ENCODE measurements around the gene ZSWIM6.

Gene ZSWIM6

GRCh38 chr5:61465496-61465895 lies 133.4 kb downstream of the ZSWIM6 start:
- no peak overlapping the region for H3K27ac ChIP-seq
- no peak for TF ChIP-seq ZFX (IDR thresholded peaks at IDR 0.05)
- TF ChIP-seq, protein P1, sequence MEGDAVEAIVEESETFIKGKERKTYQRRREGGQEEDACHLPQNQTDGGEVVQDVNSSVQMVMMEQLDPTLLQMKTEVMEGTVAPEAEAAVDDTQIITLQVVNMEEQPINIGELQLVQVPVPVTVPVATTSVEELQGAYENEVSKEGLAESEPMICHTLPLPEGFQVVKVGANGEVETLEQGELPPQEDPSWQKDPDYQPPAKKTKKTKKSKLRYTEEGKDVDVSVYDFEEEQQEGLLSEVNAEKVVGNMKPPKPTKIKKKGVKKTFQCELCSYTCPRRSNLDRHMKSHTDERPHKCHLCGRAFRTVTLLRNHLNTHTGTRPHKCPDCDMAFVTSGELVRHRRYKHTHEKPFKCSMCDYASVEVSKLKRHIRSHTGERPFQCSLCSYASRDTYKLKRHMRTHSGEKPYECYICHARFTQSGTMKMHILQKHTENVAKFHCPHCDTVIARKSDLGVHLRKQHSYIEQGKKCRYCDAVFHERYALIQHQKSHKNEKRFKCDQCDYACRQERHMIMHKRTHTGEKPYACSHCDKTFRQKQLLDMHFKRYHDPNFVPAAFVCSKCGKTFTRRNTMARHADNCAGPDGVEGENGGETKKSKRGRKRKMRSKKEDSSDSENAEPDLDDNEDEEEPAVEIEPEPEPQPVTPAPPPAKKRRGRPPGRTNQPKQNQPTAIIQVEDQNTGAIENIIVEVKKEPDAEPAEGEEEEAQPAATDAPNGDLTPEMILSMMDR (conservative IDR thresholded peaks at IDR 0.05) = no peak

DNA sequence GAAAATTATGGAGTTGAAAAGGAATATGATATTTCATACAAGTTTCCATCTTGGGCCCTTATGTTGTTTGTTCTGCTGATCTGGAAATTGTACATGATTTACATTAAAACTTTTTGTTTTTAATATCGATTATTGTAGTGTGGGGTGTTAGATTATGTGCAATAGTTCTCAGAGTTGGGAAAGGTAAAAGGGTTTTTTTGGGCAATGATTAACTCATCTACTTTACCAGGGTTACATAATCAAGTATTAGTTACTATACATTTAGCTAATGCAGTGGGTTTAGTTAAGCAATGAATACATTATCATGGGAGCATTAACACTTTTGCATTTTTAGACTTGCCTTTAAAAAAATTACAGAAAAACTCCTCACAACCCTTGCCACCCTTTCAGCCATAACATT lies 134.0 kb downstream of the ZSWIM6 start:
- TF ChIP-seq ZFX (IDR thresholded peaks at IDR 0.05) = no peak
- TF ChIP-seq, protein P1 (conservative IDR thresholded peaks at IDR 0.05) = no peak
- H3K27ac ChIP-seq = no peak overlapping the region

DNA sequence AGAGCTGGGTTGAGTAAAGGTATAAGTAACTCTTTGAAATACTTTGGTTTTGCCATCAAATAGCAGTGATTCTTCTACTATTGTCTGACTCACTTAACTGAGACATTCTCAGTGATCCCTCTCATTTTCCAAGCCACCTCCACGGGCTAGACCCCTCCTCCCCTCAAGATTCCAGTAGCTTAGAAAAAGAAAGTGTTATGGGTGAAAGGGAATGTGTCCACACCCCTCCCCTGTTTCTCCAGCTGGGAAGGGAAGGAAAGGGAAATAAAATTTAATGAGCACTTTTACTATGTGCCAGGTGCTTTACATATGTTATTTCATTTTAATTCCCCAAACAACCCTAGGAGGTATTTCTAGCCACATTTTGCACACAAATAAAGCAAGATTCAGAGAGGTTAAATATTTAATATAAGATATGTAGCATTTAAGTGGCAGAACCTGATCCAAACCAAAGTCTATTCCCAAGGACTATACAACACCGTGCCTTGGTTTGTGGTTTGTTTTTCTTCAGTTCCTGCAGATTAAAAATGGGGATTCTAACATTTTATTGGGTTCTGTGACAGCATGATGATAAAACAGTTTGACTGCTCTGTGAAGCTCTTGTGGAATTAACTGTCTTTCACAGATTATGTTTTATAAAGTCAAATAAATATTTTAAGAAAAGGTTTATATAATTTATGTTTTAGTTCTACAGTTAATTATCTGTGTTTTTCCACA lies 135.9 kb downstream of the ZSWIM6 start:
- no peak overlapping the region for H3K27ac ChIP-seq
- TF ChIP-seq, protein P1 (conservative IDR thresholded peaks at IDR 0.05) = no peak
- no peak for TF ChIP-seq ZFX (IDR thresholded peaks at IDR 0.05)

DNA sequence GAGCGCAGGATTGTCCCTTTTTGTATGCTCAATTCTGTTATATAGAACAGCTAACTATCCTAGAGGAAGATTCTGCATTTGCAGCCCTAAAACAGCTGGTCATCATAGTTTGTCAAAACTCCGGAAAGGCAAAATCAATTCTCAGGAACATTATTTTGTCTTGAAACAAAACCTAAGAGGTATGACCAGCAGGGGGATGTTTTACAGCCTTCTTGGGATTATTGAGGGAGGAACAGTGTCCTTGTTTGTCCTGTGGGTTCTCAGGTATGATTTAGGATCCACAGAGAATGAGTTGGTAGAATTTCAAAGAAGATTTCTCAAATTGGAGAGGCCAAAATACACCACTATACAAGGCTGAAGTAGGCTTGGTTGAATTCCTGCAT lies 136.4 kb downstream of the ZSWIM6 start:
- TF ChIP-seq ZFX (IDR thresholded peaks at IDR 0.05) = no peak
- TF ChIP-seq, protein P1 (conservative IDR thresholded peaks at IDR 0.05) = peak; percentile 40
- no peak overlapping the region for H3K27ac ChIP-seq

DNA sequence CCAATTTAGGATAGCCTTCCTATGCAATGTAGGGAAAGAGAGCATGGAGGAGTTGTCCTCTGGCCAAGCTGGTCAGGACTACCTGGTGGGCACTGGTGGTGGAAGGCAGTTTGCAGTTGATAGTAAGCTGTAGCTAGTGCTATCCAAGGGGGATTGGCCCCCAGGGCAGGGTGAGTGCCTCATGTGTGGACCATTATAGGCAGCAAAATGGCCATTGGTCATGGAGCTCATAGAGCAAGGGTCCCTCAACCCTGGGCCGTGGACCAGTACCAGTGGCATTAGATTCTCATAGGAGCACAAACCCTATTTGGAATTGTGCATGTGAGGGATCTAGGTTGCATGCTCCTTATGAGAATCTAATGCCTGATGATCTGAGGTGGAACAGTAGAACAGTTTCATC lies 139.3 kb downstream of the ZSWIM6 start:
- H3K27ac ChIP-seq = no peak overlapping the region
- TF ChIP-seq, protein P1 (conservative IDR thresholded peaks at IDR 0.05) = no peak
- TF ChIP-seq ZFX (IDR thresholded peaks at IDR 0.05) = no peak

- H3K27ac ChIP-seq = no peak overlapping the region
- TF ChIP-seq ZFX (IDR thresholded peaks at IDR 0.05) = no peak
- TF ChIP-seq, protein P1 (conservative IDR thresholded peaks at IDR 0.05) = no peak
These were observed 140.3 kb downstream of the ZSWIM6 start for GRCh38 chr5:61472172-61472958.

DNA sequence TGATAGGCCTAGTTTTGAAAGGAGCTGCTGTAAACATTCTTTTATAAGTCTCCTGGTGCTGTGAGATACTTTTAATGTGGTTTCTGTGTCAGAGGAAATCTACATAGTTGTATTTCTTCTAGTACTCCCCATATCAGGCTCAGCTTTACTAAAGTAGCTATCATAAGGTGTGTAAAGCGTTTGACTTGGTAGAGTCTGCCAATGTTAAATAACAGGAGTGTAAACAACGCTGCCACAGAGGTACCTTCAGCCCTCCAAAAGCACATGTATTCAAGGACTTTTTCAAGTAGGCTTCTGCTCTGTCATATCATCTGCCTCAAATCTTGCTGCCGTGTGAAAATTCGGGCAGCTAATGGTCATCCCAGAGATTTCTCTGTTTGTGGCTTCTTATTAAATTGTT lies 142.7 kb downstream of the ZSWIM6 start:
- H3K27ac ChIP-seq = no peak overlapping the region
- TF ChIP-seq ZFX (IDR thresholded peaks at IDR 0.05) = no peak
- TF ChIP-seq, protein P1 (conservative IDR thresholded peaks at IDR 0.05) = no peak

Measured in C4-2B (cell line).